ENCODE measurements around the gene MORC3.
A peak's percentile ranks its signal among the peaks of the same experiment; 100 is the strongest.
"Not testable (repeated sequence)": the region's sequence is repeated elsewhere in the genome, so short reads cannot be mapped to it uniquely, and the experiment has no call there.

The MORC3 gene

GRCh38 chr21:36319767-36320420 lies at the start of gene MORC3:
Gene MORC3, plus strand, starts transcription at chr21:36320197. Its CDS starts 68 bp downstream, at chr21:36320265.
- DNase-seq (ENCODE audit: low spot score), result peak; percentile 99

GRCh38 chr21:36270786-36271695 lies 49.0 kb upstream of the MORC3 start:
- not testable (repeated sequence) for DNase-seq (ENCODE audit: low spot score)

- DNase-seq (ENCODE audit: low spot score), result no peak
Observed at GRCh38 chr21:36274128-36274527, 45.9 kb upstream of the MORC3 start.

- no peak for DNase-seq (ENCODE audit: low spot score)
Observed at GRCh38 chr21:36282568-36283230, 37.3 kb upstream of the MORC3 start.

- DNase-seq (ENCODE audit: low spot score), result not testable (repeated sequence)
Observed at GRCh38 chr21:36283231-36283622, 36.8 kb upstream of the MORC3 start.

- no peak for DNase-seq (ENCODE audit: low spot score)
Observed at GRCh38 chr21:36288651-36289243, 31.2 kb upstream of the MORC3 start.

GRCh38 chr21:36291509-36291908 lies 28.5 kb upstream of the MORC3 start:
- no peak for DNase-seq (ENCODE audit: low spot score)

- DNase-seq (ENCODE audit: low spot score), result no peak
Observed at GRCh38 chr21:36297406-36297937, 22.5 kb upstream of the MORC3 start.

GRCh38 chr21:36297938-36298572 lies 21.9 kb upstream of the MORC3 start:
- peak; percentile 63 for DNase-seq (ENCODE audit: low spot score)

- no peak for DNase-seq (ENCODE audit: low spot score)
Observed at GRCh38 chr21:36306872-36307534, 13.0 kb upstream of the MORC3 start.

GRCh38 chr21:36310016-36310415 lies 10.0 kb upstream of the MORC3 start:
- DNase-seq (ENCODE audit: low spot score), result no peak

GRCh38 chr21:36313446-36313845 lies 6.6 kb upstream of the MORC3 start:
- not testable (repeated sequence) for DNase-seq (ENCODE audit: low spot score)

GRCh38 chr21:36316045-36316444 lies 4.0 kb upstream of the MORC3 start:
- not testable (repeated sequence) for DNase-seq (ENCODE audit: low spot score)

GRCh38 chr21:36316872-36317484 lies 3.0 kb upstream of the MORC3 start:
- no peak for DNase-seq (ENCODE audit: low spot score)

- not testable (repeated sequence) for DNase-seq (ENCODE audit: low spot score)
Observed at GRCh38 chr21:36319406-36319766, 611 bp upstream of the MORC3 start.

- peak; percentile 78 for DNase-seq (ENCODE audit: low spot score)
Observed at GRCh38 chr21:36320421-36321324, 676 bp downstream of the MORC3 start.

GRCh38 chr21:36321325-36322082 lies 1.5 kb downstream of the MORC3 start:
- peak; percentile 38 for DNase-seq (ENCODE audit: low spot score)

- no peak for DNase-seq (ENCODE audit: low spot score)
Observed at GRCh38 chr21:36322083-36322424, 2.1 kb downstream of the MORC3 start.

GRCh38 chr21:36323032-36323431 lies 3.0 kb downstream of the MORC3 start:
- DNase-seq (ENCODE audit: low spot score), result peak; percentile 54
